ENCODE data around the gene COL27A1. TPM values are rescaled to one million over a fixed set of nuclear protein-coding genes. Genes with fewer than 3 reads are reported as not detected.

Gene COL27A1
- total RNA-seq, 2 experiments from 2014 or later = 1.7 to 1.9 TPM

DNA sequence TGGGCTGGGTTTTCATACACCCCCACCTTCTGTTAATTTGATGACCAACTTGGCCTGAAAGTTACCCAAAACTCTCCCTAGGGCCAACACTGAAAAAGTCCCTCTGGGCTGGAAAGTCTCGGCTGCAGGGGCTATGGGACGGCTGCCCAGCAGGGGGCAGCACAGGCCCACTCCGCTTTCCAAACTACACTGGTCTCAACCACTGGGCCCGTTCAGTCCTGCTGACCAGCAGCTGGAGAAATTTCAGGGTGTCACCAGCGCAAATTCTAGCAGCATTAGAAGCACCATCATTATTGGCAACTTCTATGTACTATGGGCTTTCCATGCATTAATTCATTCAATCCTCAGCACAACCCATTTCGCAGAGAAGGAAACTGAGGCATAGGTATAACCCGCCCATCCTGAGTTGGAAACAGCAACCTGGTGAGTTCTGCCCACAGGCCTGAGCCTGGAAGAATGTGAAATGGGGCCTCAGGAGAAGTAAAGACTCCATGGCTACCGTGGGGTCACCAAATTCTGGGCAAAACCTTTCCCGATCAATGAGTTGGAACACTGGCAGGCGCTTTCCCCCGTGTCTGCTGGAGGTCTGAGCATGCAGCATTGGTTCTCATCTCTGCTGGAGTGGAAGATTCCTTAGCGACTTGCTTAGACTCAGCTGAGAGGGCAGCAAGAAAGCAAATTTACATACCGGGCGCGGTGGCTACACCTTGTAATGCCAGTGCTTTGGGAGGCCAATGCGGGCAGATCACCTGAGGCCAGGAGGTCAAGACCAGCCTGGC is 184.0 kb downstream of the COL27A1 start:
- no peaks in the 10 kb centered on the region for H3K27me3 Mint-ChIP-seq
- H3K4me3 Mint-ChIP-seq = no peak overlapping the region
- POLR2A ChIA-PET = interaction anchor here (1.0 to 11.4 kb wide), 5 partner anchors 9 to 48 kb away, joined by 4 to 104 read pairs (median 8); partner anchors contain the start of gene AKNA
- peaks cover 61% of the 10 kb centered on the region for H3K36me3 Mint-ChIP-seq
- H3K4me1 Mint-ChIP-seq = peaks cover 22% of the 10 kb centered on the region
- no peak overlapping the region for H3K27ac Mint-ChIP-seq
- no peaks in the 10 kb centered on the region for H3K9me3 Mint-ChIP-seq
- ATAC-seq (ENCODE audit: low read depth) = peak; percentile 32
- DNase-seq = peak; percentile 69

DNA sequence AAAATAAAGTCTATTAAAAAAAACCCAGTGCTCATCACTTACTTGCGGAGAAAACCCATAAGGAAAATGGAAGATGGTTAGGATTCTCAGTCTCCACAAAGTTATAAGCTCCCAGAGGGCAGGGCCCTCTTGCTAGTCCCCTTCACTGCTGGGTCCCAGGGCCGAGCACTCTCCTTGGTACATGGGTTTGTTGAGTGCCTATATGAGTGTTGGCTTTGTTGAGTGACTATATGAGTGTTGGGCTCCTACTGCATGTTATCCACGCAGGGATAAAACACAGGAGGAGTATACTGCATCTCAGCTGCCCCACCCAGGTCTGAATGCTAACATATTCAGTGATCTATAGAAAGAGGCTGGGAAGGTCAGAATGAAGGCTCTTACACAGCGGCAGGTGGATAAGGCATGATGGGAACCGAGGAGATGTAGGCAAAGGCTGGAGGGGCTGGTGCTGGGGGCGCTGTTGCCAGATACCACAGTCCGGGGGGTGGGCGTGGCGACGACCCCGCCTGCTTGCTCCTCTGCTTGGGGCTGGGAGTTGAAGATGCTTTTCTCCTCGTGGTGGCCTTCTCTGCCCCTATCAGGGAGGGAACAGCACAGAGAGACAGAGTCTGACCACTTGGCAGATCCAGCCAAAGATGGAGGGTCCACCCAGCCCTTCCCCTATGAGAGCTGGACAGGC is 186.0 kb downstream of the COL27A1 start:
- POLR2A ChIA-PET = interaction anchor here (1.0 to 11.4 kb wide), 3 partner anchors 22 to 46 kb away, joined by 3 to 104 read pairs (median 6); partner anchors contain the start of gene AKNA
- Mint-ChIP-seq H3K9me3 (no peaks in the 10 kb centered on the region), H3K4me1 (peaks cover 20% of the 10 kb centered on the region), H3K27ac (peak overlapping the region; percentile 27), H3K36me3 (peaks cover 52% of the 10 kb centered on the region), H3K4me3 (no peak overlapping the region), H3K27me3 (no peaks in the 10 kb centered on the region)
- no peak for DNase-seq
- ATAC-seq (ENCODE audit: low read depth) = no peak

DNA sequence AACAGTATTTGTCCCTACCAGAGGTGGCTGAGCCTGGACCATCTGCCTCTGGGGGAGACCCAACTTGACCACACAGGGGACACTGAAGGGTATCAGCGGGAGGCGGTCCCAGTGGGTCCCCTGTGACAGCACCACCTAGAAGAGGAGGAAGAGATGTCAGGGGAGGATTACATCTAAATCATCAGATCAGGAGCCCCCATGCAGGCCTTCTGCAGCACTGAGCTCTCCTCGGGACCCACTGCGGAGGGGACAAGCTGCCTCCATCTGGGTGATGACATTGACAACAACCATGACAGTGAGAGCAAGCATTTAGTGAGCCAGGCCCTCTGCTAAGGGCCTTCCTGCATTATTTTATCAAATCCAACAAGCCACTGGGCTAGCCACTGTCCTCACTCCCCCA is 186.7 kb downstream of the COL27A1 start:
- Mint-ChIP-seq H3K36me3 (peaks cover 53% of the 10 kb centered on the region), H3K27me3 (no peaks in the 10 kb centered on the region), H3K4me3 (no peak overlapping the region), H3K27ac (no peak overlapping the region), H3K9me3 (no peaks in the 10 kb centered on the region), H3K4me1 (peaks cover 20% of the 10 kb centered on the region)
- POLR2A ChIA-PET = interaction anchor here (1.0 to 11.4 kb wide), 2 partner anchors 21 to 46 kb away, joined by 3 to 104 read pairs; partner anchors contain the start of gene AKNA
- ATAC-seq (ENCODE audit: low read depth) = no peak
- DNase-seq = no peak

DNA sequence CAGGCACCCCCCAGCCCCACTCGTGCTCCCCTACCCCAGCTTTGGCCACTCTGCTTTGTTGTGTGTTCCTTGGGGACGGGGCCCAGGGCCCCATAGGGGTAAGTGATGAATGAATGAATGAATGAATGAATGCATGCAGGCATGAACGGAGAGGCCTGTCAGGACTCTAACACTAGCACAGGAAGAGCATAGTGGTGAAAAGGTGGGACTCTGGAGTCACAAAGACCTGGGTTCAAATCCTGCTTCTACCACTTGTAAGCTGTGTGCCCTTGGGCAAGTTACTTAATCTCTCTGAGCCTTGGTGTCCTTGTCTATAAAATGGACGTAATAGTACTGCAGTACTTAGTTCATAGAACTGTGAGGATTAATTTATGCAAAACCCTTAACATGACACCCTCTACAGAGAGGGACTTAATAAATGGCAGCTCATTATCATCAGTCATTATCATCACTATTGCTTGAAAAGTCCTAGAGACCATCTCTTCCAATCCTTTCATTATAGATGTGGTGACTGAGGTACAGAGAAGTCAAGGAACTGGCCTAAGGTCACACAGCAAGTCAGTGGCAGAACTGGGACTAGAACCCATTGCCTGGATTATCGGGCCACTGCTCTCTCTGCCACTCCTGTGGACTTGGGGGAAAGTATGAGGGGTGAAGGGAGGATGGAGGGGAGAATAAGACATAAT is 187.6 kb downstream of the COL27A1 start:
- no peaks in the 10 kb centered on the region for H3K27me3 Mint-ChIP-seq
- DNase-seq (no peak), ATAC-seq (ENCODE audit: low read depth) (no peak)
- POLR2A ChIA-PET = interaction anchor here (11.4 kb wide), 1 partner anchor 45 kb away, joined by 104 read pairs; the partner anchor contains the start of gene AKNA
- H3K4me3 Mint-ChIP-seq = no peak overlapping the region
- no peaks in the 10 kb centered on the region for H3K9me3 Mint-ChIP-seq
- peak overlapping the region; percentile 70 for H3K27ac Mint-ChIP-seq
- H3K4me1 Mint-ChIP-seq = peaks cover 22% of the 10 kb centered on the region
- H3K36me3 Mint-ChIP-seq = peaks cover 55% of the 10 kb centered on the region

DNA sequence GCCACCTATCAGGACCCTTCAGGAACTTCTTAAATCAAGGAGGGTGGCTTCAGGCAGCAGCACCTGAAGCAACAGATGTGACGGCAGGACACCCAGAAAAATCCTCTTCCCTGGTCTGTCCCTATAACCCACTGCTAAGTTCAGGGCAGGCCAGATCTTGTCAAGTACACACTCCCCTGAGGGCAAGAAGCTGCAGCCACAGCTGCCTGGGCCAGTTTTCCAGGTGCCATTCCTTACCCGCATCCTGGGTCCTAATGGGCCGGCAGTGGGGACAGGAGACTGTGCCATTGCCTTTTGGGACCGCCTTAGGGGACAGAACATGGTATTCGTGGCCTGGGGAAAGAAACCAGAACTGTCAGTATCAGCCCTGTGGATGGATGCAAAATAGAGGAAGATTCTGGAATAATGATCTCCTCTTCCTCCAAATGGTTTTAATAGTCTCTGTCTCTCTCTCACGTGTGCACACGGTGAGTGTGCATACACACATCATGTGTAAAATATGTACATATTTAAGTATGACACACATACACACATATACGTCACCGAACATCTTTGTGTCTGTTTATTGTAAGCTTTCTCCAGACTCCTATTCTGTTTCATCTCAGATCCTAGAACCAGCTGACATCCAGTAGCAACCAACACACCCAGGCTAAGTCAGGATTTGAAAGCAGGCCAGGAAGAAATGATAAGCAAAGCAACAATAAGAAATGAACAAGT is 188.3 kb downstream of the COL27A1 start:
- peak overlapping the region; percentile 70 for H3K27ac Mint-ChIP-seq

DNA sequence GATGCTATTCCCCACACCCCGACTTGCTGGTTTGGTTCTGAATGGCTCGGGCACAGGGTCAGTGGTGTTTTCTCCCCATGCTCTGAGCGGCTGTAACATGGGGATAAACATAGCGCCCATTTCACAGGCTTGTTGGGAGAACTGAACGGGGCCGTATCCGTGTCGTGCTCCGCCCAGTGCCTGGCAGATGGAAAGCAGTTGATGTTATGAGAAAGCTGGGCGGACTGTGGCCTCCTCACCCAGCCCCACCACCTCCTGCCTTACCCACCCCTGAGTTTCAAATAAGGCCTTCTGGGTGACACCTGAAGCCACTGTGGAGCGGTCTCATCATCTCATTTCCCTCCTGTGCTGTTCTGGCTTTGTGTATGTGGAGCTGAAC is 188.8 kb downstream of the COL27A1 start:
- H3K36me3 Mint-ChIP-seq = peaks cover 57% of the 10 kb centered on the region
- POLR2A ChIA-PET = interaction anchor here (1.5 to 11.4 kb wide), 2 partner anchors 20 to 43 kb away, joined by 4 to 104 read pairs; partner anchors contain the start of gene AKNA

More for the DNA sequence above, 188.3 kb downstream of the COL27A1 start:
- H3K4me1 Mint-ChIP-seq = peaks cover 27% of the 10 kb centered on the region
- DNase-seq (no peak), ATAC-seq (ENCODE audit: low read depth) (no peak)
- H3K36me3 Mint-ChIP-seq = peaks cover 57% of the 10 kb centered on the region
- no peak overlapping the region for H3K4me3 Mint-ChIP-seq
- no peaks in the 10 kb centered on the region for H3K9me3 Mint-ChIP-seq
- POLR2A ChIA-PET = interaction anchor here (11.4 kb wide), 1 partner anchor 44 kb away, joined by 104 read pairs; the partner anchor contains the start of gene AKNA
- H3K27me3 Mint-ChIP-seq = no peaks in the 10 kb centered on the region

DNA sequence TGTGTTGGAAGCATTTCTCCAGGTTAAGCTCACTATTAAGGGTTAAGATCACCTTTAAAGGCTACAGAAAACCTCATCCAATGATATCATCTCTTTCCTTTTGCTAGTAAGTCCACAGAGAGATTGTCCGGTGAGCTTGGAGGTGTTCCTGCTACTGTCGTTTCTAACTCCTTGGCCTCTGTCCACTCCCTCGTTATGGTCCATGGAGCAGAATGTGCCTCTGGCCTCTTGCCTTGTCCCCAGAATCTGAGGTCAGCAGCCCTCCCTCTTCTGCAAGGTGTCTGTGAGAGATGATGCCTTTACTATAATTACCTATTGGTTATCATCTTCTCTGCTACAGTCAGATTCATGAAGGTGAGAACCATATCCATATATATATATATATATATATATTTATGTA is 189.4 kb downstream of the COL27A1 start:
- ATAC-seq (ENCODE audit: low read depth) = no peak
- H3K36me3 Mint-ChIP-seq = peaks cover 58% of the 10 kb centered on the region

More for the DNA sequence above, 188.8 kb downstream of the COL27A1 start:
- DNase-seq = no peak
- H3K27me3 Mint-ChIP-seq = no peaks in the 10 kb centered on the region
- no peaks in the 10 kb centered on the region for H3K9me3 Mint-ChIP-seq
- no peak overlapping the region for H3K4me3 Mint-ChIP-seq
- peaks cover 28% of the 10 kb centered on the region for H3K4me1 Mint-ChIP-seq
- no peak for ATAC-seq (ENCODE audit: low read depth)
- H3K27ac Mint-ChIP-seq = no peak overlapping the region

DNA sequence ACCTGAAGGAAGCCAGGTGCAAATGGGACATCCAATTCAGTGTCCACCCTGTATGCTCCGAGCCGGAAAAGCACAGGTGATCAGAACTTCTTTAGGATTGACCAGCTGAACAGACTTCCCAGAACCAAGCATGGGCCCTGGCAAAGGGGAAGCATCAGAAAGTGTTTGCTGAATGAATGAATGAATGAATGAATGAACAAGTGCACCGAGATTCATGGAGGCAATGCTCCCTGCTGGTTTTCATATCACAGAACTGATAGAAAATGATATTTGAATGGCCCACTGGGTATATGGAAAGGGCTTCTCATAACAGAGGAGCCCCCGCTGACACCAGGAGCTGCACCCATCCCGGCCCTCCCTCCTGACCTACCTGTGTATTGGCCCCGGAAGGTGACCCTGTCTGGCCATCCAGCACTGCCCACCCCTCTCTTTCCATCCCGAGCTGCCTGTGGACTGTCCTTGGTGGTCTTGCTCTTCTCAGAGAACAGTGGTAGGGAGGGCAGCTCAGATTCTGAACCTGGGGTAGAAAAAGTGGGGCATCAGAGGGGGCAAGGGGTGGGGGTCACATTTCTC is 190.2 kb downstream of the COL27A1 start:
- H3K9me3 Mint-ChIP-seq = no peaks in the 10 kb centered on the region
- H3K4me1 Mint-ChIP-seq = peaks cover 37% of the 10 kb centered on the region
- ATAC-seq (ENCODE audit: low read depth) = no peak
- peak overlapping the region; percentile 38 for H3K27ac Mint-ChIP-seq
- H3K27me3 Mint-ChIP-seq = no peaks in the 10 kb centered on the region
- POLR2A ChIA-PET = interaction anchor here (1.5 to 11.4 kb wide), 3 partner anchors 19 to 42 kb away, joined by 4 to 104 read pairs (median 8); partner anchors contain the start of gene AKNA
- DNase-seq = no peak
- H3K36me3 Mint-ChIP-seq = peaks cover 62% of the 10 kb centered on the region
- no peak overlapping the region for H3K4me3 Mint-ChIP-seq

More for the DNA sequence above, 189.4 kb downstream of the COL27A1 start:
- Mint-ChIP-seq H3K9me3 (no peaks in the 10 kb centered on the region), H3K4me1 (peaks cover 30% of the 10 kb centered on the region), H3K27me3 (no peaks in the 10 kb centered on the region), H3K4me3 (no peak overlapping the region), H3K27ac (no peak overlapping the region)
- POLR2A ChIA-PET = interaction anchor here (1.5 to 11.4 kb wide), 2 partner anchors 20 to 43 kb away, joined by 4 to 104 read pairs; partner anchors contain the start of gene AKNA
- DNase-seq = no peak

DNA sequence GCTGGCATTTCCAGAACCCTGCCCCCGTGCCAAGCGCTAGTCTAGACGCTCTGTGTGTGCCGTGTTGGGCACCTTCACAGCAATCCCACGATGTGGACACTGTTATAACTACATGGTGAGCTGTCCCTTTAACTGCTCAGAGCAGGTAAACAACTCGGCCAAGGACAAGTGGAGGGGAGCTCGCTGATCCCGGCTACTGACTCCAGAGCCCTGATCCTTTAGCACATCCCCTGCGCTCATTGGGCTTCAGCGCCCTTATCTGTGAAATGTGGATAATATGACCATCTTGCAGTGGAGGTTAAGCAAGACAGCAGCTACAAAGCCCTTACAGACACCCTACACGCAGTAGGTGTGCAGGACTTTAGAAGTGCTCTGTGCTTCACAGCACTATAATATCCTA is 190.8 kb downstream of the COL27A1 start:
- Mint-ChIP-seq H3K9me3 (no peaks in the 10 kb centered on the region), H3K4me3 (no peak overlapping the region), H3K4me1 (peaks cover 42% of the 10 kb centered on the region), H3K36me3 (peaks cover 61% of the 10 kb centered on the region), H3K27me3 (no peaks in the 10 kb centered on the region), H3K27ac (no peak overlapping the region)
- POLR2A ChIA-PET = interaction anchor here (1.5 to 11.4 kb wide), 2 partner anchors 27 to 41 kb away, joined by 8 to 104 read pairs; partner anchors contain the start of gene AKNA
- DNase-seq (no peak), ATAC-seq (ENCODE audit: low read depth) (no peak)

DNA sequence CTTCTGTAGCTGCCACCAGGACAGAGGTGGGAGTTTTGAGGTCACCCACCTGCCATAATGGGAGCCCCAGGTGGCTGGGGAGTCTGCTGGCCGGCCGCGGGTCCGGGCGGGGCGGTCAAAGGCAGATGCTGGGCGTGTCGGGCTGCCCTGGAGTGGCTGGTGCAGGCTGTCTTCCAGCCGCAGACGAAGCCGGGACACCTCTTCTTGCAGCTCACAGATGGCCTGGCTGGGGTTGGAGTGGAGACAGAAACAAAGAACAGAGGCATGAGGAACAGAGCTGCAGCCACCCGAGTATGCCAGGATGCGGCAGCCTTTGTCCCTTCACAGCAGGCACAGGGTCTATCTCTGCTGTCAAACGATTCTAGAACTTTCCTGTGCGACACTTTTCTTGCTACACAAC is 192.3 kb downstream of the COL27A1 start:
- Mint-ChIP-seq H3K4me3 (no peak overlapping the region), H3K36me3 (peaks cover 61% of the 10 kb centered on the region), H3K27me3 (no peaks in the 10 kb centered on the region), H3K4me1 (peaks cover 46% of the 10 kb centered on the region), H3K9me3 (no peaks in the 10 kb centered on the region), H3K27ac (peak overlapping the region; percentile 95)
- ATAC-seq (ENCODE audit: low read depth) (no peak), DNase-seq (no peak)
- POLR2A ChIA-PET = interaction anchor here (0.6 to 10.2 kb wide), 3 partner anchors 9 to 39 kb away, joined by 5 to 137 read pairs (median 11); partner anchors contain the start of gene AKNA

DNA sequence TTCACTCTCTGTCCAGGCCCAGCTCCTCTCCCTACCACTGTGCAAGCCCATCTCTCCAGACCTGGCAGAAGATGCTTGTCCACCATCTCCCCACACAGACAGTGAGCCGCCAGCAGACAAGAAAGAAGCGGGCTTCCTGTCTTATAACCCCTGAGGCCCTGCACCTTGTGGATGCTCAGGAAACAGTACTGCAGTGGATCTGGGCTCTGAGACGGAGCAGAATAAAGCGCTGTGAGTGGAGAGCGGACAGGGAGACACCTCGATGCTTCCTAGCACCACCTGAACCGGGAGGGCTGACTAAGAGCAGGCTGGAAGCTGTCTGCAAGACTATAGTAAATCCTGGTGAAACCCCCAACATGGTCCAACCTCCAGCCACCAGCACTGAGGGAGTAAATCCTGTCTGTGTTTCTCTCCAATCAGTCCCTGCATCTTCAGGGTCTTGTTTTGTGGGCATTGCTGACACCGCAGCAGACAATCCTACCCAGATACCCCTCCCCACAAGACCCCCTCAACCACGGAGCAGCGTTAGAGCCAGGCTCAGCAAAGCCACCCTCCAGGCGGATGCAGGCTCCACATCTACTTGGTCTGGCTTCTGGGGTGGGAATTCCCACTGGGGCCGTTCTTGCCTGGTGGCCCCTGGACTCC is 193.0 kb downstream of the COL27A1 start:
- Mint-ChIP-seq H3K27me3 (no peaks in the 10 kb centered on the region), H3K4me3 (no peak overlapping the region), H3K27ac (peak overlapping the region; percentile 95), H3K36me3 (peaks cover 58% of the 10 kb centered on the region), H3K4me1 (peaks cover 50% of the 10 kb centered on the region), H3K9me3 (no peaks in the 10 kb centered on the region)
- ATAC-seq (ENCODE audit: low read depth) = no peak
- POLR2A ChIA-PET = interaction anchor here (0.6 to 10.2 kb wide), 8 partner anchors 9 to 47 kb away, joined by 3 to 137 read pairs (median 4); partner anchors contain the start of gene AKNA
- DNase-seq = no peak
